Endothelial cell of umbilical vein (primary cell): ENCODE measurements around the gene GRID1. TPM values are rescaled to one million over a fixed set of nuclear protein-coding genes. Genes with fewer than 3 reads are reported as not detected.

Experiments
- BruUV-seq: library from RNA; stranded (reverse); fragments of 400-500 nt; replicated peaks from 2 replicates; lab custom pipeline; 2021; lab: Mats Ljungman, UMichigan
- CTCF ChIA-PET: fragments of 300-600, 350-600 bp; sonication (Branson Sonifier 250); formaldehyde crosslinking; loops from one replicate; lab custom pipeline; 2021; ENCODE audit warnings: antibody characterized with exemption, inconsistent platforms; lab: Charles Lee
- POLR2A ChIA-PET: fragments of 300-600, 350-600 bp; sonication (Branson Sonifier 250); formaldehyde crosslinking; loops from one replicate; lab custom pipeline; 2021; ENCODE audit warnings: antibody characterized with exemption, inconsistent platforms; lab: Charles Lee
- DNase-seq: peaks from one replicate; pipeline ENCODE4 v3.0.0-alpha.2; 2011; ENCODE audit warnings: low read depth, low spot score
- FAIRE-seq: peaks from 2 replicates; lab custom pipeline; 2011; peaks lifted over from hg19 to GRCh38; lab: Jason Lieb, UNC
- H2AFZ ChIP-seq: 2 replicates; pipeline ENCODE4 v1.6.0; 2012; ENCODE audit warnings: low read depth, low read length, control low read depth, inconsistent platforms
- H3K27ac ChIP-seq: 2 replicates; pipeline ENCODE4 v1.5.1; 2011; ENCODE audit warnings: low read depth, mild to moderate bottlenecking, control low read depth, low read length, moderate library complexity; ENCODE audit not compliant: insufficient read depth
- H3K27me3 ChIP-seq, 2 experiments: 2 replicates each; pipeline versions ENCODE4 v1.6.0 to v1.6.1; 2011; ENCODE audit warnings: low read length in 2 of 2, mixed read lengths in 1 of 2; ENCODE audit not compliant: control insufficient read depth in 2 of 2, insufficient read depth in 2 of 2
- H3K36me3 ChIP-seq, 2 experiments: 2 replicates in 1 of 2; 3 replicates in 1 of 2; pipeline ENCODE4 v1.5.1; 2011; ENCODE audit warnings: low read length in 2 of 2, mild to moderate bottlenecking in 1 of 2, moderate library complexity in 1 of 2; ENCODE audit not compliant: control insufficient read depth in 2 of 2, insufficient read depth in 2 of 2; ENCODE audit errors: extremely low read depth in 1 of 2
- H3K4me1 ChIP-seq: 3 replicates; pipeline ENCODE4 v1.5.1; 2011; ENCODE audit warnings: mild to moderate bottlenecking, low read length; ENCODE audit not compliant: control insufficient read depth, insufficient read depth; ENCODE audit errors: extremely low read depth
- H3K4me2 ChIP-seq: 2 replicates; pipeline ENCODE4 v1.6.1; 2011; ENCODE audit warnings: low read length, control low read depth, mixed read lengths; ENCODE audit not compliant: insufficient read depth
- H3K4me3 ChIP-seq, 3 experiments: fragments of 200-600 bp in 1 of 3; sonication (generic), shearing (Covaris generic) in 1 of 3; replicated peaks in 1 of 3; 2 replicates each; pipeline ENCODE4 v1.5.1; 2011 to 2016; ENCODE audit warnings: control low read depth in 3 of 3, low read length in 3 of 3, mild to moderate bottlenecking in 2 of 3, inconsistent platforms in 1 of 3, low read depth in 1 of 3, moderate library complexity in 1 of 3; ENCODE audit not compliant: insufficient read depth in 1 of 3
- H3K79me2 ChIP-seq: 2 replicates; pipeline ENCODE4 v1.6.0; 2012; ENCODE audit warnings: low read length, inconsistent platforms; ENCODE audit not compliant: control insufficient read depth, insufficient read depth
- H3K9ac ChIP-seq: replicated peaks from 2 replicates; pipeline ENCODE3; 2011; ENCODE audit warnings: low read length, control low read depth; ENCODE audit not compliant: insufficient read depth; ENCODE audit errors: extremely low read depth
- H3K9me1 ChIP-seq: replicated peaks from 3 replicates; pipeline ENCODE4 v1.6.0; 2011; ENCODE audit warnings: mild to moderate bottlenecking, low read length; ENCODE audit not compliant: control insufficient read depth, insufficient read depth; ENCODE audit errors: extremely low read depth
- H3K9me3 ChIP-seq: replicated peaks from 2 replicates; pipeline ENCODE4 v1.5.1; 2012; ENCODE audit warnings: low read length, inconsistent platforms; ENCODE audit not compliant: control insufficient read depth, insufficient read depth
- H4K20me1 ChIP-seq: replicated peaks from 2 replicates; pipeline ENCODE3; 2011; ENCODE audit warnings: mild to moderate bottlenecking, low read length; ENCODE audit not compliant: control insufficient read depth, insufficient read depth; ENCODE audit errors: extremely low read depth
- CTCF ChIP-seq, 2 donors: IDR thresholded peaks; 1 replicate in 1 of 2; 2 replicates in 1 of 2; pipeline ENCODE4 v1.5.1; 2011; ENCODE audit warnings: low read length in 2 of 2, mild to moderate bottlenecking in 2 of 2, moderate library complexity in 2 of 2, control low read depth in 1 of 2, inconsistent platforms in 1 of 2, low read depth in 1 of 2; ENCODE audit not compliant: insufficient read depth in 1 of 2; ENCODE audit errors: extremely low read depth in 1 of 2
- EZH2 ChIP-seq: IDR thresholded peaks from 2 replicates; pipeline ENCODE4 v1.6.1; 2012; ENCODE audit warnings: borderline replicate concordance, low read depth, mild to moderate bottlenecking, moderate library complexity, low read length, inconsistent platforms; ENCODE audit not compliant: severe bottlenecking
- FOS ChIP-seq: IDR thresholded peaks from 2 replicates; pipeline ENCODE4 v1.6.1; 2011; ENCODE audit warnings: mild to moderate bottlenecking, low read length, moderate library complexity, borderline replicate concordance; ENCODE audit not compliant: insufficient read depth
- GATA2 ChIP-seq: IDR thresholded peaks from 2 replicates; pipeline ENCODE4 v1.7.0; 2011; ENCODE audit warnings: low read depth, mild to moderate bottlenecking, moderate library complexity, mixed read lengths, low read length; ENCODE audit not compliant: insufficient read length, insufficient read depth
- JUN ChIP-seq: IDR thresholded peaks from 2 replicates; pipeline ENCODE4 v1.6.1; 2011; ENCODE audit warnings: borderline replicate concordance, low read depth; ENCODE audit not compliant: insufficient read length, insufficient read depth
- MYC ChIP-seq: IDR thresholded peaks from one replicate; pipeline ENCODE4 v1.6.1; 2011; ENCODE audit warnings: mild to moderate bottlenecking, low read depth, low read length
- POLR2A ChIP-seq: IDR thresholded peaks from 2 replicates; pipeline ENCODE4 v1.6.1; 2012; ENCODE audit warnings: low read depth, mild to moderate bottlenecking, control low read depth, low read length
- POLR2AphosphoS5 ChIP-seq: IDR thresholded peaks from 2 replicates; pipeline ENCODE4 v1.6.1; 2012; ENCODE audit warnings: low read depth, mild to moderate bottlenecking, control low read depth, low read length, moderate library complexity; ENCODE audit not compliant: insufficient read depth
- dilution Hi-C: fragments of 300-500 bp; cut with MboI; formaldehyde crosslinking; loops from one replicate; pipeline ENCODE4 v1.15.0; 2019; ENCODE audit warnings: low sequenced_read_pairs; ENCODE audit not compliant: extremely low pct_ligation_motif_present
- intact Hi-C: fragments of 100-400 bp; cut with micrococcal nuclease; formaldehyde crosslinking; loops from one replicate; pipeline ENCODE4 v1.10.0; 2022
- polyA plus RNA-seq, 4 experiments: library from polyadenylated mRNA; depleted of rRNA in 3 of 4; stranded (reverse) in 3 of 4; unstranded in 1 of 4; fragments of >200 nt; gene quantifications; 2 replicates each; pipeline versions ENCODE4 v1.2.1 to v1.2.3, GENCODE V29; 2011 to 2012; ENCODE audit warnings: missing spikeins in 1 of 4
- total RNA-seq: library from RNA; stranded (reverse); gene quantifications from 2 replicates; pipeline ENCODE4 v1.2.3, GENCODE V29; 2021
- TF ChIP-seq, protein P1 (sequence below): IDR thresholded peaks from 2 replicates; pipeline ENCODE4 v1.6.1; 2011; ENCODE audit not compliant: insufficient read depth, insufficient read length

The GRID1 gene
- total and polyA plus RNA-seq, 2 donors (not counting 3 experiments of a cell fraction or from before 2014, with no cell fraction given): not detected

GRCh38 chr10:86343761-86344160 is 22.8 kb downstream of the GRID1 start:
- intact Hi-C loops: loop anchor here (10.0 kb wide), 1 partner anchor 1499 kb away; no protein-coding TSS in a partner anchor
- FAIRE-seq: no peak
- CTCF ChIA-PET: no interaction called here

More at GRCh38 chr10:86343761-86344160, 22.8 kb downstream of the GRID1 start:
- dilution Hi-C loops: no loop called here
- no peak for DNase-seq
- BruUV-seq: no TSS peak
- no peak overlapping the region for H3K4me3 ChIP-seq
- H3K4me2 ChIP-seq: no peak overlapping the region
- no peak overlapping the region for H3K9ac ChIP-seq
- H3K27ac ChIP-seq: no peak overlapping the region
- no peaks in the 10 kb centered on the region for H3K9me1 ChIP-seq
- no peaks in the 10 kb centered on the region for H3K79me2 ChIP-seq
- no peak for TF ChIP-seq GATA2
- TF ChIP-seq MYC: no peak
- no peak for TF ChIP-seq FOS
- no peak for TF ChIP-seq POLR2A
- no peak for TF ChIP-seq CTCF (IDR thresholded peaks at IDR 0.05; ENCODE audit: extremely low read depth in 1 of 2, insufficient read depth in 1 of 2, low read depth in 1 of 2, low read length in 2 of 2)
- no peak for TF ChIP-seq EZH2
- TF ChIP-seq, protein P1, sequence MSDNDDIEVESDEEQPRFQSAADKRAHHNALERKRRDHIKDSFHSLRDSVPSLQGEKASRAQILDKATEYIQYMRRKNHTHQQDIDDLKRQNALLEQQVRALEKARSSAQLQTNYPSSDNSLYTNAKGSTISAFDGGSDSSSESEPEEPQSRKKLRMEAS: no peak
- no peak for TF ChIP-seq POLR2AphosphoS5
- no peak for TF ChIP-seq JUN
- no peaks in the 10 kb centered on the region for H3K36me3 ChIP-seq
- no peaks in the 10 kb centered on the region for H3K4me1 ChIP-seq
- no peaks in the 10 kb centered on the region for H4K20me1 ChIP-seq
- H3K27me3 ChIP-seq: no peaks in the 10 kb centered on the region
- no peaks in the 10 kb centered on the region for H3K9me3 ChIP-seq
- POLR2A ChIA-PET: no interaction called here
- no peak overlapping the region for H2AFZ ChIP-seq
